ENCODE measurements around the gene SYNE2. TPM values are rescaled to one million over a fixed set of nuclear protein-coding genes. Genes with fewer than 3 reads are reported as not detected.

Gene SYNE2
- total and polyA plus RNA-seq, 4 donors: 12.0 to 79.9 (median 19.5) TPM

GRCh38 chr14:64245491-64245890 lies 392.7 kb downstream of the SYNE2 start:
- Histone ChIP-seq H3K36me3 (ENCODE audit: control insufficient read depth in 4 of 4, insufficient read depth in 3 of 4, low read depth in 1 of 4, low read length in 3 of 4) (no peaks in the 10 kb centered on the region), H3K27ac (ENCODE audit: low read depth in 1 of 2, low read length in 2 of 2) (no peak overlapping the region), H3K9me3 (ENCODE audit: control insufficient read depth in 4 of 4, low read length in 3 of 4) (no peaks in the 10 kb centered on the region), H3K4me3 (ENCODE audit: low read depth in 1 of 3, low read length in 3 of 3) (no peak overlapping the region), H3K9ac (ENCODE audit: low read depth in 1 of 2, low read length in 2 of 2) (no peak overlapping the region), H3K27me3 (ENCODE audit: control insufficient read depth in 4 of 4, insufficient read depth in 4 of 4, low read length in 3 of 4) (no peaks in the 10 kb centered on the region), H3K4me1 (ENCODE audit: control insufficient read depth in 4 of 4, insufficient read depth in 4 of 4, low read length in 3 of 4) (no peaks in the 10 kb centered on the region)
- 94% methylated on average over 4 of the region's 4 CpGs for WGBS
- no peak for DNase-seq (ENCODE audit: low spot score)
- TF ChIP-seq CTCF (IDR thresholded peaks at IDR 0.05; ENCODE audit: low read depth, low read length, missing input control) (no peak), RAD21 (IDR thresholded peaks at IDR 0.05) (no peak), MAX (IDR thresholded peaks at IDR 0.05) (no peak), RXRA (IDR thresholded peaks at IDR 0.05) (no peak), YY1 (IDR thresholded peaks at IDR 0.05) (no peak), REST (IDR thresholded peaks at IDR 0.05) (no peak), TAF1 (conservative IDR thresholded peaks at IDR 0.05) (no peak), ATF3 (IDR thresholded peaks at IDR 0.05) (no peak), NR2F2 (IDR thresholded peaks at IDR 0.05) (no peak), FOXA1 (IDR thresholded peaks at IDR 0.05) (no peak), HNF4A (conservative IDR thresholded peaks at IDR 0.05) (no peak), JUND (IDR thresholded peaks at IDR 0.05) (no peak), GABPA (IDR thresholded peaks at IDR 0.05 in 1 of 2, conservative IDR thresholded peaks at IDR 0.05 in 1 of 2) (no peak), ZBTB33 (IDR thresholded peaks at IDR 0.05) (no peak), HNF4G (IDR thresholded peaks at IDR 0.05) (no peak), SP1 (IDR thresholded peaks at IDR 0.05) (no peak), EGR1 (IDR thresholded peaks at IDR 0.05; ENCODE audit: low read depth in 2 of 2) (no peak), FOXA2 (IDR thresholded peaks at IDR 0.05) (no peak)

Data from liver (tissue), 9 donors.